Epithelial cell of proximal tubule (primary cell): ENCODE data around the gene CABP5. TPM values are rescaled to one million over a fixed set of nuclear protein-coding genes. Genes with fewer than 3 reads are reported as not detected.
"Not testable (repeated sequence)": the region's sequence is repeated elsewhere in the genome, so short reads cannot be mapped to it uniquely, and the experiment has no call there.

Experiments used
- DNase-seq: peaks from one replicate; pipeline ENCODE4 v3.0.0-alpha.2; 2011; ENCODE audit warnings: low read depth
- H3K4me3 ChIP-seq: 2 replicates; pipeline ENCODE4 v1.5.1; 2011; ENCODE audit warnings: low read depth, mild to moderate bottlenecking, low read length
- CTCF ChIP-seq: conservative IDR thresholded peaks from 2 replicates; pipeline ENCODE4 v1.5.1; 2012; ENCODE audit warnings: low read depth, mild to moderate bottlenecking, low read length
- total RNA-seq: library from RNA; depleted of rRNA; stranded (reverse); fragments of >200 nt; gene quantifications from 2 replicates; pipeline ENCODE4 v1.2.3, GENCODE V29; 2015

CABP5 gene
- not detected in 2 replicates for total RNA-seq

GRCh38 chr19:48043675-48044258 lies at the start of gene CABP5:
CABP5 (minus strand) TSS chr19:48044079; CDS start chr19:48043922, 157 bp downstream.
- H3K4me3 ChIP-seq: no peak within 1 kb of the TSS
- no peak for TF ChIP-seq CTCF
- no peak for DNase-seq

GRCh38 chr19:48091111-48091718 lies 47.3 kb upstream of the CABP5 start:
- not testable (repeated sequence) for H3K4me3 ChIP-seq, DNase-seq

DNA sequence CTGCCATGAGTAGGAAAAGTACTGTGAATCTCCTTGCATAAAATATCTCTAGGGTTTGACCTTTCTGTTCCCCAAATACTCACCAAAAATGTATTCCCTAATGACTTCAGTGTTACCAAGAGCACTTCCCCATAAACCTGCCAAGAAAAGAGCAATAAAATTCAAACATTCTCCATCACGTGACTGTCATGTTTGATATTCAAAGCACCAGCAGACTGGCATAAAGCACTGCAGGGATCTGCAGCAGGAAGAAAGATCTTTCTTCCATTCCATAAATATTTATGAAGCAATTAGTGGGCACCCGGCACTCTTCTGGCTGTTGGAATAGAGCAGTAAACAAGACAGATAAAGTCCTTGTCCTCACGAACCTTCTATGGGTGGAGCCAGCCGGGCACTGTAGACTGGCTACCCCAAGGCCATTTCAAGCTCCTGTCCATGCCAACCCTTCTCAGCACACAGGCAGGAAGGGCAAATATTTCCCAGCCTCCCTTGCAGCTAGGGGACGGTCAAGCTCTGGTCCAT lies 46.5 kb upstream of the CABP5 start:
- DNase-seq: no peak
- H3K4me3 ChIP-seq: no peak overlapping the region
- TF ChIP-seq CTCF: no peak

DNA sequence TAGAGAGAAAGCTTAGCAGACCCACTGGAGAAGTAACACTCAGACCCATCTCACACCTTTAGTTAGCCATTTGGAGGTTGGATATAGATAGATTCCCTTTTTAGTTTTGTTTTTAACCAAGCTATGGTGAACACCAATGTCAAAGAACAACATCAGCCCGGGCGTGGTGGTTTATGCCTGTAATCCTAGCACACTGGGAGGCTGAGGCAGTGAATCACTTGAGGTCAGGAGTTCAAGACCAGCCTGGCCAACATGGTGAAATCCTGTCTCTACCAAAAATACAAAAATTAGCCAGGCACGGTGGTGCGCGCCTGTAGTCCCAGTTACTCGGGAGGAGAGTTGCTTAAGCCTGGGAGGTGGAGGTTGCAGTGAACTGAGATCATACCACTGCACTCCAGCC lies 45.1 kb upstream of the CABP5 start:
- H3K4me3 ChIP-seq, DNase-seq: not testable (repeated sequence)

- no peak overlapping the region for H3K4me3 ChIP-seq
- no peak for DNase-seq
- TF ChIP-seq CTCF: peak; percentile 37
Observed at GRCh38 chr19:48085904-48086864, 42.3 kb upstream of the CABP5 start.

- H3K4me3 ChIP-seq: no peak overlapping the region
Observed at GRCh38 chr19:48085076-48085475, 41.2 kb upstream of the CABP5 start.

DNA sequence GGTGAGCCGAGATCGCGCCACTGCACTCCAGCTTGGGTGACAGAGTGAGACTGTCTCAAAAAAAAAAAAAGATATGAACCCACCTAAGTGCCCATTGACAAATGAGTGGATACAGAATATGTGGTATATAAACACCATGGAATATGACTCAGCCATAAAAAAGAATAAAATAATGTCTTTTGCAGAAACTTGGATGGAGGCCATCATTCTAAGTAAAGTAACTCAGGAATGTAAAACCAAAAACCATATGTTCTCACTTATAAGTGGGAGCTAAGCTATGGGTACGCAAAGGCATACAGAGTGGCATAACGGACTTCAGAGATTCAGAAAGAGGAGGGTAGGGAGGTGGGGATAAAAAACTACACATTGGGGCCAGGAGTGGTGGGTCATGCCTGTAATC lies 37.2 kb upstream of the CABP5 start:
- TF ChIP-seq CTCF: no peak
- no peak for DNase-seq
- no peak overlapping the region for H3K4me3 ChIP-seq

More at GRCh38 chr19:48085076-48085475, 41.2 kb upstream of the CABP5 start:
- DNase-seq: no peak
- TF ChIP-seq CTCF: no peak

GRCh38 chr19:48070177-48070769 lies 26.4 kb upstream of the CABP5 start:
- H3K4me3 ChIP-seq, DNase-seq: not testable (repeated sequence)
